ENCODE data around the gene CFAP99. TPM values are rescaled to one million over a fixed set of nuclear protein-coding genes. Genes with fewer than 3 reads are reported as not detected.

The CFAP99 gene
- polyA plus RNA-seq, 3 donors: 0.15 to 0.27 TPM; not detected in 1

- no peak for DNase-seq
- H3K27ac ChIP-seq (ENCODE audit: low read depth in 1 of 2, low read length in 2 of 2): no peak overlapping the region
- H3K9me3 Mint-ChIP-seq: peaks cover 0 to 13% (median 3%) of the 10 kb centered on the region in 7 donors
- H4K20me1 ChIP-seq (ENCODE audit: insufficient read depth, low read length): no peaks in the 10 kb centered on the region
- H3K9me3 ChIP-seq (replicated peaks in 1 of 2; ENCODE audit: control insufficient read depth in 1 of 2, insufficient read depth in 1 of 2, low read length in 2 of 2): no peaks in the 10 kb centered on the region
- H3K27me3 Mint-ChIP-seq (ENCODE audit: low read depth in 3 of 3): peaks cover 30 to 44% (median 42%) of the 10 kb centered on the region in 3 donors
- H3K79me2 ChIP-seq (ENCODE audit: insufficient read depth, low read length): no peaks in the 10 kb centered on the region
- no peak overlapping the region for H3K4me2 ChIP-seq (replicated peaks; ENCODE audit: extremely low read depth, low read length, poor library complexity, severe bottlenecking)
- H3K36me3 Mint-ChIP-seq: peaks cover 8 to 18% of the 10 kb centered on the region in 2 donors
- peaks cover 60% of the 10 kb centered on the region for H3K4me1 Mint-ChIP-seq
- no peaks in the 10 kb centered on the region for H3K36me3 ChIP-seq (replicated peaks in 1 of 2; ENCODE audit: control insufficient read depth in 1 of 2, insufficient read depth in 2 of 2, low read length in 2 of 2)
- WGBS (ENCODE audit: insufficient coverage): no CpG with 5 or more reads among the region's 3 CpGs
- peak overlapping the region in 1 of 2 donors; percentile 89 for H3K4me3 Mint-ChIP-seq
- no peak overlapping the region for H3K9ac ChIP-seq (ENCODE audit: insufficient read depth, low read length, poor library complexity, severe bottlenecking)
- H3K4me3 ChIP-seq (replicated peaks in 1 of 3; ENCODE audit: low read depth in 2 of 3, low read length in 3 of 3): no peak overlapping the region
- no peak overlapping the region for H3K27ac Mint-ChIP-seq
- no peak for TF ChIP-seq CTCF (IDR thresholded peaks at IDR 0.05)
- peaks cover 16 to 36% of the 10 kb centered on the region in 2 donors for H3K27me3 ChIP-seq (ENCODE audit: control insufficient read depth in 2 of 2, insufficient read depth in 2 of 2, low read length in 2 of 2)
- H2AFZ ChIP-seq (ENCODE audit: insufficient read depth, low read depth, low read length, poor library complexity, severe bottlenecking): no peak overlapping the region
- intact Hi-C loops (cut with micrococcal nuclease): loop anchor here (5.0 kb wide), 3 partner anchors 122 to 547 kb away; partner anchors contain the start of genes FAM193A (in 1 of the 2), GRK4 (in 1 of the 2), MXD4 (in 1 of the 2) and NOP14 (in 1 of the 2)
- H3K4me1 ChIP-seq (ENCODE audit: control insufficient read depth in 1 of 2, insufficient read depth in 2 of 2, low read length in 2 of 2): peaks cover 60 to 69% of the 10 kb centered on the region in 2 donors
Observed at GRCh38 chr4:2415213-2415612, 3.5 kb upstream of the CFAP99 start.

- 57% methylated on average over 17 of the region's 17 CpGs for WGBS (ENCODE audit: insufficient coverage)
- peaks cover 62 to 72% of the 10 kb centered on the region in 2 donors for H3K4me1 ChIP-seq (ENCODE audit: control insufficient read depth in 1 of 2, insufficient read depth in 2 of 2, low read length in 2 of 2)
- peak overlapping the region; percentile 49 for H3K9ac ChIP-seq (ENCODE audit: insufficient read depth, low read length, poor library complexity, severe bottlenecking)
Observed at GRCh38 chr4:2415881-2416563, 2.7 kb upstream of the CFAP99 start.

More at GRCh38 chr4:2415881-2416563, 2.7 kb upstream of the CFAP99 start:
- Histone ChIP-seq H3K4me2 (replicated peaks; ENCODE audit: extremely low read depth, low read length, poor library complexity, severe bottlenecking) (peak overlapping the region; percentile 83), H3K79me2 (ENCODE audit: insufficient read depth, low read length) (no peaks in the 10 kb centered on the region), H3K9me3 (replicated peaks in 1 of 2; ENCODE audit: control insufficient read depth in 1 of 2, insufficient read depth in 1 of 2, low read length in 2 of 2) (no peaks in the 10 kb centered on the region), H2AFZ (ENCODE audit: insufficient read depth, low read depth, low read length, poor library complexity, severe bottlenecking) (peak overlapping the region; percentile 77), H3K4me3 (replicated peaks in 1 of 3; ENCODE audit: low read depth in 2 of 3, low read length in 3 of 3) (peak overlapping the region in 1 of 3 experiments; percentile 76), H4K20me1 (ENCODE audit: insufficient read depth, low read length) (no peaks in the 10 kb centered on the region), H3K27ac (ENCODE audit: low read depth in 1 of 2, low read length in 2 of 2) (no peak overlapping the region), H3K36me3 (replicated peaks in 1 of 2; ENCODE audit: control insufficient read depth in 1 of 2, insufficient read depth in 2 of 2, low read length in 2 of 2) (no peaks in the 10 kb centered on the region), H3K27me3 (ENCODE audit: control insufficient read depth in 2 of 2, insufficient read depth in 2 of 2, low read length in 2 of 2) (peaks cover 16 to 41% of the 10 kb centered on the region in 2 donors)
- Mint-ChIP-seq H3K27ac (peak overlapping the region in 1 of 7 donors; percentile 61), H3K36me3 (peaks cover 8 to 18% of the 10 kb centered on the region in 2 donors), H3K9me3 (peaks cover 0 to 13% (median 3%) of the 10 kb centered on the region in 7 donors), H3K4me1 (peaks cover 67% of the 10 kb centered on the region), H3K27me3 (ENCODE audit: low read depth in 3 of 3) (peaks cover 34 to 50% (median 49%) of the 10 kb centered on the region in 3 donors), H3K4me3 (peak overlapping the region; percentile 79 to 89)
- DNase-seq: no peak
- TF ChIP-seq CTCF (IDR thresholded peaks at IDR 0.05): no peak
- intact Hi-C loops (cut with micrococcal nuclease): loop anchor here (5.0 kb wide), 3 partner anchors 121 to 546 kb away; partner anchors contain the start of genes FAM193A (in 1 of the 2), GRK4 (in 1 of the 2), MXD4 (in 1 of the 2) and NOP14 (in 1 of the 2)
